GM12865 (cell line): ENCODE results near the gene REG1B.
"Not testable (repeated sequence)": the region's sequence is repeated elsewhere in the genome, so short reads cannot be mapped to it uniquely, and the experiment has no call there.

Experiments used
- DNase-seq: peaks from one replicate; pipeline ENCODE4 v3.0.0; 2010; ENCODE audit warnings: low read depth
- H3K4me3 ChIP-seq: 2 replicates; pipeline ENCODE4 v1.5.1; 2011; ENCODE audit warnings: mild to moderate bottlenecking, low read depth, low read length, control low read depth
- CTCF ChIP-seq: IDR thresholded peaks from 2 replicates; pipeline ENCODE4 v1.5.1; 2011; ENCODE audit warnings: low read length, control low read depth, low read depth, inconsistent platforms; ENCODE audit not compliant: insufficient read depth; ENCODE audit errors: missing control alignments

REG1B gene

GRCh38 chr2:79085382-79085781 is 2.4 kb downstream of the REG1B start:
- no peak for DNase-seq
- no peak for TF ChIP-seq CTCF
- no peak overlapping the region for H3K4me3 ChIP-seq

- H3K4me3 ChIP-seq: no peak overlapping the region
- TF ChIP-seq CTCF: no peak
- DNase-seq: no peak
Observed at GRCh38 chr2:79084495-79085135, 3.2 kb downstream of the REG1B start.

- DNase-seq: no peak
- no peak for TF ChIP-seq CTCF
- H3K4me3 ChIP-seq: no peak overlapping the region
Observed at GRCh38 chr2:79083597-79084251, 4.1 kb downstream of the REG1B start.

- no peak for DNase-seq
- TF ChIP-seq CTCF: no peak
- no peak overlapping the region for H3K4me3 ChIP-seq
Observed at GRCh38 chr2:79082987-79083386, 4.8 kb downstream of the REG1B start.

GRCh38 chr2:79071078-79071477 is 16.7 kb downstream of the REG1B start:
- TF ChIP-seq CTCF: no peak

GRCh38 chr2:79065201-79065600 is 22.6 kb downstream of the REG1B start:
- no peak for TF ChIP-seq CTCF
- H3K4me3 ChIP-seq: no peak overlapping the region
- no peak for DNase-seq

More at GRCh38 chr2:79071078-79071477, 16.7 kb downstream of the REG1B start:
- H3K4me3 ChIP-seq: no peak overlapping the region
- no peak for DNase-seq

GRCh38 chr2:79054769-79055168 is 33.0 kb downstream of the REG1B start:
- H3K4me3 ChIP-seq, DNase-seq: not testable (repeated sequence)

GRCh38 chr2:79053486-79053885 is 34.3 kb downstream of the REG1B start:
- not testable (repeated sequence) for H3K4me3 ChIP-seq, DNase-seq
